SK-N-SH treated with all-trans-retinoic acid at 6 μM for 48 hours (cell line): ENCODE data around the gene CABLES1.

ENCODE experiments used
- ATAC-seq: fragments of 200-7000 bp; cut with Tn5 transposase; 3 replicates; pipeline ENCODE4 v1.9.1; 2020; ENCODE audit warnings: mild to moderate bottlenecking, moderate library complexity
- ARNTL ChIP-seq: fragments of 450-650 bp; formaldehyde crosslinking; IDR thresholded peaks from 2 replicates; pipeline ENCODE4 v1.5.0; 2020; ENCODE audit warnings: low read depth, mild to moderate bottlenecking, moderate library complexity, borderline replicate concordance
- BACH2 ChIP-seq: fragments of 250-450 bp; sonication (Bioruptor Pico); IDR thresholded peaks from 2 replicates; pipeline ENCODE4 v1.9.0; 2021; ENCODE audit warnings: mild to moderate bottlenecking, borderline replicate concordance
- ESRRG ChIP-seq: fragments of 250-450 bp; sonication (Bioruptor Pico); IDR thresholded peaks from 2 replicates; pipeline ENCODE4 v1.6.1; 2021; ENCODE audit warnings: mild to moderate bottlenecking
- GLIS3 ChIP-seq: fragments of 250-450 bp; sonication (Bioruptor Pico); IDR thresholded peaks from 2 replicates; pipeline ENCODE4 v1.5.0; 2020; ENCODE audit warnings: mild to moderate bottlenecking, moderate library complexity
- ISL1 ChIP-seq: fragments of 250-450 bp; sonication (Bioruptor Pico); IDR thresholded peaks from 2 replicates; pipeline ENCODE4 v2.1.2; 2022; ENCODE audit warnings: mild to moderate bottlenecking, moderate library complexity
- OSR1 ChIP-seq: fragments of 250-450 bp; sonication (Bioruptor Pico); IDR thresholded peaks from 2 replicates; pipeline ENCODE4 v1.8.0; 2022; ENCODE audit warnings: moderate library complexity, mild to moderate bottlenecking, inconsistent platforms
- PPARA ChIP-seq: fragments of 250-450 bp; sonication (Bioruptor Pico); IDR thresholded peaks from 2 replicates; pipeline ENCODE4 v1.5.0; 2020; ENCODE audit warnings: mild to moderate bottlenecking, borderline replicate concordance
- RARB ChIP-seq: fragments of 250-450 bp; sonication (Bioruptor Pico); IDR thresholded peaks from 2 replicates; pipeline ENCODE4 v1.8.0; 2021; ENCODE audit warnings: mild to moderate bottlenecking, moderate library complexity
- TCF4 ChIP-seq: fragments of 250-450 bp; sonication (Bioruptor Pico); IDR thresholded peaks from 2 replicates; pipeline ENCODE4 v1.8.0; 2021; ENCODE audit warnings: mild to moderate bottlenecking, moderate library complexity, borderline replicate concordance
- TOX ChIP-seq: fragments of 250-450 bp; sonication (Bioruptor Pico); IDR thresholded peaks from 2 replicates; pipeline ENCODE4 v1.8.0; 2021; ENCODE audit warnings: mild to moderate bottlenecking, moderate library complexity, borderline replicate concordance
- ZC3H10 ChIP-seq: fragments of 250-450 bp; sonication (Bioruptor Pico); IDR thresholded peaks from 2 replicates; pipeline ENCODE4 v1.5.1; 2021; ENCODE audit warnings: mild to moderate bottlenecking, moderate library complexity
- ZFP3 ChIP-seq: fragments of 250-450 bp; sonication (Bioruptor Pico); IDR thresholded peaks from 2 replicates; pipeline ENCODE4 v1.5.0; 2020; ENCODE audit warnings: mild to moderate bottlenecking, moderate library complexity
- ZFP30 ChIP-seq: fragments of 450-650 bp; formaldehyde crosslinking; IDR thresholded peaks from 2 replicates; pipeline ENCODE4 v1.5.0; 2022; ENCODE audit warnings: mild to moderate bottlenecking, moderate library complexity
- ZNF565 ChIP-seq: fragments of 450-650 bp; formaldehyde crosslinking; conservative IDR thresholded peaks from 2 replicates; pipeline ENCODE4 v1.5.0; 2020; ENCODE audit warnings: low read depth, mild to moderate bottlenecking, moderate library complexity
- ZNF70 ChIP-seq: fragments of 450-650 bp; formaldehyde crosslinking; IDR thresholded peaks from 2 replicates; pipeline ENCODE4 v1.5.0; 2020; ENCODE audit warnings: mild to moderate bottlenecking, moderate library complexity
- ZNF8 ChIP-seq: fragments of 450-650 bp; formaldehyde crosslinking; IDR thresholded peaks from 2 replicates; pipeline ENCODE4 v1.5.0; 2020; ENCODE audit warnings: mild to moderate bottlenecking, moderate library complexity
- TF ChIP-seq, protein P1 (sequence below): fragments of 250-450 bp; sonication (Bioruptor Pico); IDR thresholded peaks from 2 replicates; pipeline ENCODE4 v1.8.0; 2020; ENCODE audit warnings: mild to moderate bottlenecking, moderate library complexity, borderline replicate concordance
- TF ChIP-seq, protein P2 (sequence below): fragments of 250-450 bp; sonication (Bioruptor Pico); IDR thresholded peaks from 2 replicates; pipeline ENCODE4 v1.5.1; 2021; ENCODE audit warnings: mild to moderate bottlenecking, moderate library complexity
- TF ChIP-seq, protein P3 (sequence below): fragments of 250-450 bp; sonication (Bioruptor Pico); IDR thresholded peaks from 2 replicates; pipeline ENCODE4 v1.5.0; 2020; ENCODE audit warnings: mild to moderate bottlenecking, moderate library complexity
- TF ChIP-seq, protein P4 (sequence below): fragments of 250-450 bp; sonication (Bioruptor Pico); IDR thresholded peaks from 2 replicates; pipeline ENCODE4 v1.5.1; 2020; ENCODE audit warnings: low read depth, mild to moderate bottlenecking, moderate library complexity
- TF ChIP-seq, protein P5 (sequence below): fragments of 250-450 bp; sonication (Bioruptor Pico); IDR thresholded peaks from 2 replicates; pipeline ENCODE4 v1.8.0; 2021; ENCODE audit warnings: low read depth, mild to moderate bottlenecking, moderate library complexity, borderline replicate concordance

The CABLES1 gene

DNA sequence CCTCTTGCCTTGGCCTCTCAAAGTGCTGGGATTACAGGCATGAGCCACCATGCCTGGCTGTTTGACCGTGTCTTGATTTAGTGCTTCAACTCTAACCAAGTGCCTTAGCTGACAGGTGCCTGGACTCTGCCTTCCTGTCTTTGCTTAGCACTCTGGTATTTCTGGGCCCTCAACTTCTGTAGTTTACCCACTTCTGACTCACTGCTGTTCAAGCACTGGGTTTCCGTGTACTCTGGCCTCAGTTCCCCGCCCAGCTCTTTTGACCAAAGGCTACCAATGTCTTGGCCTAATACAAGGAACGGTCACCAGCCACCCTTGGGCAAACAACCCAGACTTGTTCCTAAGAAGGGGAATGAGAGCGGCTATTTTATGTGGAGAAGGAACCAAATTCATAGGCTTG lies 35.7 kb upstream of the CABLES1 start:
- TF ChIP-seq PPARA (CRISPR knock-in tag) (no peak), ZNF70 (CRISPR knock-in tag) (no peak), ZFP30 (CRISPR knock-in tag) (no peak), ZC3H10 (CRISPR knock-in tag) (no peak), ZFP3 (CRISPR knock-in tag) (no peak), ESRRG (CRISPR knock-in tag) (no peak), OSR1 (CRISPR knock-in tag) (no peak), TCF4 (no peak), BACH2 (CRISPR knock-in tag) (no peak), ZNF8 (CRISPR knock-in tag) (no peak), GLIS3 (no peak), ISL1 (CRISPR knock-in tag) (no peak), ARNTL (CRISPR knock-in tag) (no peak), RARB (CRISPR knock-in tag) (no peak), TOX (no peak)
- TF ChIP-seq, protein P1, sequence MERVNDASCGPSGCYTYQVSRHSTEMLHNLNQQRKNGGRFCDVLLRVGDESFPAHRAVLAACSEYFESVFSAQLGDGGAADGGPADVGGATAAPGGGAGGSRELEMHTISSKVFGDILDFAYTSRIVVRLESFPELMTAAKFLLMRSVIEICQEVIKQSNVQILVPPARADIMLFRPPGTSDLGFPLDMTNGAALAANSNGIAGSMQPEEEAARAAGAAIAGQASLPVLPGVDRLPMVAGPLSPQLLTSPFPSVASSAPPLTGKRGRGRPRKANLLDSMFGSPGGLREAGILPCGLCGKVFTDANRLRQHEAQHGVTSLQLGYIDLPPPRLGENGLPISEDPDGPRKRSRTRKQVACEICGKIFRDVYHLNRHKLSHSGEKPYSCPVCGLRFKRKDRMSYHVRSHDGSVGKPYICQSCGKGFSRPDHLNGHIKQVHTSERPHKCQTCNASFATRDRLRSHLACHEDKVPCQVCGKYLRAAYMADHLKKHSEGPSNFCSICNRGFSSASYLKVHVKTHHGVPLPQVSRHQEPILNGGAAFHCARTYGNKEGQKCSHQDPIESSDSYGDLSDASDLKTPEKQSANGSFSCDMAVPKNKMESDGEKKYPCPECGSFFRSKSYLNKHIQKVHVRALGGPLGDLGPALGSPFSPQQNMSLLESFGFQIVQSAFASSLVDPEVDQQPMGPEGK (CRISPR knock-in tag), result no peak
- TF ChIP-seq, protein P2, sequence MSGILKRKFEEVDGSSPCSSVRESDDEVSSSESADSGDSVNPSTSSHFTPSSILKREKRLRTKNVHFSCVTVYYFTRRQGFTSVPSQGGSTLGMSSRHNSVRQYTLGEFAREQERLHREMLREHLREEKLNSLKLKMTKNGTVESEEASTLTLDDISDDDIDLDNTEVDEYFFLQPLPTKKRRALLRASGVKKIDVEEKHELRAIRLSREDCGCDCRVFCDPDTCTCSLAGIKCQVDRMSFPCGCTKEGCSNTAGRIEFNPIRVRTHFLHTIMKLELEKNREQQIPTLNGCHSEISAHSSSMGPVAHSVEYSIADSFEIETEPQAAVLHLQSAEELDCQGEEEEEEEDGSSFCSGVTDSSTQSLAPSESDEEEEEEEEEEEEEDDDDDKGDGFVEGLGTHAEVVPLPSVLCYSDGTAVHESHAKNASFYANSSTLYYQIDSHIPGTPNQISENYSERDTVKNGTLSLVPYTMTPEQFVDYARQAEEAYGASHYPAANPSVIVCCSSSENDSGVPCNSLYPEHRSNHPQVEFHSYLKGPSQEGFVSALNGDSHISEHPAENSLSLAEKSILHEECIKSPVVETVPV, result no peak
- TF ChIP-seq, protein P3, sequence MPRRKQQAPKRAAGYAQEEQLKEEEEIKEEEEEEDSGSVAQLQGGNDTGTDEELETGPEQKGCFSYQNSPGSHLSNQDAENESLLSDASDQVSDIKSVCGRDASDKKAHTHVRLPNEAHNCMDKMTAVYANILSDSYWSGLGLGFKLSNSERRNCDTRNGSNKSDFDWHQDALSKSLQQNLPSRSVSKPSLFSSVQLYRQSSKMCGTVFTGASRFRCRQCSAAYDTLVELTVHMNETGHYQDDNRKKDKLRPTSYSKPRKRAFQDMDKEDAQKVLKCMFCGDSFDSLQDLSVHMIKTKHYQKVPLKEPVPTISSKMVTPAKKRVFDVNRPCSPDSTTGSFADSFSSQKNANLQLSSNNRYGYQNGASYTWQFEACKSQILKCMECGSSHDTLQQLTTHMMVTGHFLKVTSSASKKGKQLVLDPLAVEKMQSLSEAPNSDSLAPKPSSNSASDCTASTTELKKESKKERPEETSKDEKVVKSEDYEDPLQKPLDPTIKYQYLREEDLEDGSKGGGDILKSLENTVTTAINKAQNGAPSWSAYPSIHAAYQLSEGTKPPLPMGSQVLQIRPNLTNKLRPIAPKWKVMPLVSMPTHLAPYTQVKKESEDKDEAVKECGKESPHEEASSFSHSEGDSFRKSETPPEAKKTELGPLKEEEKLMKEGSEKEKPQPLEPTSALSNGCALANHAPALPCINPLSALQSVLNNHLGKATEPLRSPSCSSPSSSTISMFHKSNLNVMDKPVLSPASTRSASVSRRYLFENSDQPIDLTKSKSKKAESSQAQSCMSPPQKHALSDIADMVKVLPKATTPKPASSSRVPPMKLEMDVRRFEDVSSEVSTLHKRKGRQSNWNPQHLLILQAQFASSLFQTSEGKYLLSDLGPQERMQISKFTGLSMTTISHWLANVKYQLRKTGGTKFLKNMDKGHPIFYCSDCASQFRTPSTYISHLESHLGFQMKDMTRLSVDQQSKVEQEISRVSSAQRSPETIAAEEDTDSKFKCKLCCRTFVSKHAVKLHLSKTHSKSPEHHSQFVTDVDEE (CRISPR knock-in tag), result no peak
- TF ChIP-seq, protein P4, sequence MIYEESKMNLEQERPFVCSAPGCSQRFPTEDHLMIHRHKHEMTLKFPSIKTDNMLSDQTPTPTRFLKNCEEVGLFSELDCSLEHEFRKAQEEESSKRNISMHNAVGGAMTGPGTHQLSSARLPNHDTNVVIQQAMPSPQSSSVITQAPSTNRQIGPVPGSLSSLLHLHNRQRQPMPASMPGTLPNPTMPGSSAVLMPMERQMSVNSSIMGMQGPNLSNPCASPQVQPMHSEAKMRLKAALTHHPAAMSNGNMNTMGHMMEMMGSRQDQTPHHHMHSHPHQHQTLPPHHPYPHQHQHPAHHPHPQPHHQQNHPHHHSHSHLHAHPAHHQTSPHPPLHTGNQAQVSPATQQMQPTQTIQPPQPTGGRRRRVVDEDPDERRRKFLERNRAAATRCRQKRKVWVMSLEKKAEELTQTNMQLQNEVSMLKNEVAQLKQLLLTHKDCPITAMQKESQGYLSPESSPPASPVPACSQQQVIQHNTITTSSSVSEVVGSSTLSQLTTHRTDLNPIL (CRISPR knock-in tag), result no peak
- TF ChIP-seq, all 23 proteins: peak for 0
- ATAC-seq, result no peak; the same call in 2 of the 3 replicates

DNA sequence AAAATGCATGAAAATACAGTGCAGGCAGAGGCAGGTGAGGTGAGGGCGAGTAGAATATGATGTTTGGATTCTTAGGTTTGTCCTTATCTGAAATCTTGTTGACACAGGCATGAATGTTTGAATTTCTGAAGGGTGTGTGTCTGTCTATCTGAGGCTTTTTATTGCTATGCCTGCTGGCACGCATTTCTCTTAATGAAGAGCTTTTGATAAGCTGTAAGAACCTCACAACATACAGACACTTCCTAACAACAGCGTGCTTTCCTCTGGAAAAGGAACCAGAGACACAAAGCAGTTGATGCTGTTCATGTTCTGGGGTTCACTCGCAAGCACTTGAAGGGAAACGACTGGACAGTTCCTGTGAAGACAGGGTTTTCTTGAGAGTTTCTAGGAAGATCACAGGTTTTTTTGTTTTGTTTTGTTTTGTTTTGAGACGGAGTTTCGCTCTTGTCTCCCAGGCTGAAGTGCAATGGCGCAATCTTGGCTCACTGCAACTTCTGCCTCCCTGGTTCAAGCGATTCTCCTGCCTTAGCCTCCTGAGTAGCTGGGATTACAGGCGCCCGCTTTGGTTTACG lies 33.3 kb upstream of the CABLES1 start:
- no peak for ATAC-seq
- TF ChIP-seq OSR1 (CRISPR knock-in tag), result no peak
- no peak for TF ChIP-seq ZFP30 (CRISPR knock-in tag)
- TF ChIP-seq, protein P1 (CRISPR knock-in tag), result no peak
- TF ChIP-seq, protein P4 (CRISPR knock-in tag), result no peak
- TF ChIP-seq, protein P2, result no peak
- TF ChIP-seq ZC3H10 (CRISPR knock-in tag), result no peak
- TF ChIP-seq ISL1 (CRISPR knock-in tag), result no peak
- no peak for TF ChIP-seq RARB (CRISPR knock-in tag)
- TF ChIP-seq, protein P3 (CRISPR knock-in tag), result no peak
- no peak for TF ChIP-seq ZNF565 (CRISPR knock-in tag)
- no peak for TF ChIP-seq BACH2 (CRISPR knock-in tag)
- TF ChIP-seq, protein P5, sequence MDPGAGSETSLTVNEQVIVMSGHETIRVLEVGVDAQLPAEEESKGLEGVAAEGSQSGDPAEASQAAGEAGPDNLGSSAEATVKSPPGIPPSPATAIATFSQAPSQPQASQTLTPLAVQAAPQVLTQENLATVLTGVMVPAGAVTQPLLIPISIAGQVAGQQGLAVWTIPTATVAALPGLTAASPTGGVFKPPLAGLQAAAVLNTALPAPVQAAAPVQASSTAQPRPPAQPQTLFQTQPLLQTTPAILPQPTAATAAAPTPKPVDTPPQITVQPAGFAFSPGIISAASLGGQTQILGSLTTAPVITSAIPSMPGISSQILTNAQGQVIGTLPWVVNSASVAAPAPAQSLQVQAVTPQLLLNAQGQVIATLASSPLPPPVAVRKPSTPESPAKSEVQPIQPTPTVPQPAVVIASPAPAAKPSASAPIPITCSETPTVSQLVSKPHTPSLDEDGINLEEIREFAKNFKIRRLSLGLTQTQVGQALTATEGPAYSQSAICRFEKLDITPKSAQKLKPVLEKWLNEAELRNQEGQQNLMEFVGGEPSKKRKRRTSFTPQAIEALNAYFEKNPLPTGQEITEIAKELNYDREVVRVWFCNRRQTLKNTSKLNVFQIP (CRISPR knock-in tag), result no peak
- TF ChIP-seq ARNTL (CRISPR knock-in tag), result no peak
- TF ChIP-seq TCF4, result no peak
- no peak for TF ChIP-seq ESRRG (CRISPR knock-in tag)
